H9 (cell line): ENCODE results near the gene NAGLU. TPM values are rescaled to one million over a fixed set of nuclear protein-coding genes. Genes with fewer than 3 reads are reported as not detected.

Experiments used
- DNase-seq: peaks from one replicate; pipeline ENCODE4 v3.0.0-alpha.2; 2017
- H2AFZ ChIP-seq: one replicate; pipeline ENCODE4 v1.6.1; 2013; ENCODE audit warnings: mild to moderate bottlenecking, low read length, control low read depth, moderate library complexity
- H2AK5ac ChIP-seq: 2 replicates; pipeline ENCODE4 v1.6.1; 2013; ENCODE audit warnings: low read length, control low read depth, mixed read lengths; ENCODE audit not compliant: insufficient read length
- H2BK120ac ChIP-seq: one replicate; pipeline ENCODE4 v1.6.1; 2013; ENCODE audit warnings: low read depth, mild to moderate bottlenecking, low read length, control low read depth, inconsistent platforms; ENCODE audit not compliant: poor library complexity, severe bottlenecking
- H2BK12ac ChIP-seq: 2 replicates; pipeline ENCODE4 v1.6.1; 2013; ENCODE audit warnings: low read length, control low read depth, mixed read lengths, low read depth; ENCODE audit not compliant: insufficient read length
- H2BK15ac ChIP-seq: 2 replicates; pipeline ENCODE4 v1.6.1; 2013; ENCODE audit warnings: low read depth, low read length, control low read depth
- H2BK20ac ChIP-seq: one replicate; pipeline ENCODE4 v1.6.1; 2013; ENCODE audit warnings: low read depth, mild to moderate bottlenecking, low read length, control low read depth, inconsistent platforms; ENCODE audit not compliant: poor library complexity, severe bottlenecking
- H2BK5ac ChIP-seq: 2 replicates; pipeline ENCODE4 v1.6.1; 2013; ENCODE audit warnings: low read length, control low read depth, mixed read lengths; ENCODE audit not compliant: insufficient read length
- H3K14ac ChIP-seq: 2 replicates; pipeline ENCODE4 v1.6.1; 2013; ENCODE audit warnings: low read length, control low read depth; ENCODE audit not compliant: insufficient read depth
- H3K18ac ChIP-seq: 2 replicates; pipeline ENCODE4 v1.6.1; 2013; ENCODE audit warnings: low read depth, mild to moderate bottlenecking, mixed read lengths, low read length, control low read depth; ENCODE audit not compliant: insufficient read length
- H3K23ac ChIP-seq: 2 replicates; pipeline ENCODE4 v1.6.1; 2013; ENCODE audit warnings: low read length, control low read depth, mixed read lengths, low read depth; ENCODE audit not compliant: insufficient read length
- H3K23me2 ChIP-seq: 2 replicates; pipeline ENCODE4 v1.6.1; 2013; ENCODE audit warnings: low read depth, mild to moderate bottlenecking, mixed read lengths, low read length, control low read depth; ENCODE audit not compliant: insufficient read length, poor library complexity, severe bottlenecking
- H3K27ac ChIP-seq: 2 replicates; pipeline ENCODE4 v1.5.1; 2013; ENCODE audit warnings: low read length, control low read depth, mixed read lengths, low read depth; ENCODE audit not compliant: insufficient read length
- H3K27me3 ChIP-seq: 2 replicates; pipeline ENCODE4 v1.6.1; 2013; ENCODE audit warnings: low read length, control low read depth, inconsistent platforms; ENCODE audit not compliant: insufficient read depth
- H3K4ac ChIP-seq: 2 replicates; pipeline ENCODE4 v1.6.1; 2013; ENCODE audit warnings: low read depth, mild to moderate bottlenecking, control low read depth, inconsistent platforms, low read length, moderate library complexity
- H3K4me1 ChIP-seq: 2 replicates; pipeline ENCODE4 v1.6.1; 2013; ENCODE audit warnings: low read length, control low read depth, inconsistent platforms; ENCODE audit not compliant: insufficient read depth
- H3K4me2 ChIP-seq: 2 replicates; pipeline ENCODE4 v1.6.1; 2013; ENCODE audit warnings: low read length, control low read depth, mixed read lengths; ENCODE audit not compliant: insufficient read length, insufficient read depth
- H3K56ac ChIP-seq: 2 replicates; pipeline ENCODE4 v1.6.1; 2013; ENCODE audit warnings: low read depth, mild to moderate bottlenecking, mixed read lengths, low read length, control low read depth; ENCODE audit not compliant: insufficient read length
- H3K79me1 ChIP-seq: 2 replicates; pipeline ENCODE4 v1.6.1; 2013; ENCODE audit warnings: low read depth, mild to moderate bottlenecking, moderate library complexity, low read length, control low read depth, inconsistent platforms; ENCODE audit not compliant: insufficient read depth, poor library complexity, severe bottlenecking
- H3K79me2 ChIP-seq: 2 replicates; pipeline ENCODE4 v1.6.1; 2013; ENCODE audit warnings: low read length, control low read depth, inconsistent platforms; ENCODE audit not compliant: insufficient read depth
- H3K9ac ChIP-seq: 2 replicates; pipeline ENCODE4 v1.6.1; 2013; ENCODE audit warnings: low read length, control low read depth, mixed read lengths; ENCODE audit not compliant: insufficient read length; ENCODE audit errors: extremely low read depth
- H3K9me3 ChIP-seq: one replicate; pipeline ENCODE4 v1.6.1; 2013; ENCODE audit warnings: low read depth, low read length, inconsistent platforms; ENCODE audit not compliant: control insufficient read depth
- H3T11ph ChIP-seq: one replicate; pipeline ENCODE4 v1.6.1; 2013; ENCODE audit warnings: mild to moderate bottlenecking, low read length, control low read depth, inconsistent platforms
- H4K20me1 ChIP-seq: one replicate; pipeline ENCODE4 v1.6.1; 2013; ENCODE audit not compliant: control insufficient read depth, insufficient read length, insufficient read depth
- H4K5ac ChIP-seq: 2 replicates; pipeline ENCODE4 v1.6.1; 2013; ENCODE audit warnings: low read depth, mild to moderate bottlenecking, mixed read lengths, low read length, control low read depth; ENCODE audit not compliant: insufficient read length
- H4K8ac ChIP-seq: replicated peaks from 2 replicates; pipeline ENCODE4 v1.6.1; 2013; ENCODE audit warnings: low read length, control low read depth, mixed read lengths, low read depth; ENCODE audit not compliant: insufficient read length
- H4K91ac ChIP-seq: 2 replicates; pipeline ENCODE4 v1.6.1; 2013; ENCODE audit warnings: low read depth, mild to moderate bottlenecking, moderate library complexity, mixed read lengths, low read length, control low read depth; ENCODE audit not compliant: insufficient read length
- H3K27ac Mint-ChIP-seq, 3 experiments: 2 replicates in 2 of 3; 3 replicates in 1 of 3; pipeline ENCODE4 v1.8.0; 2020 to 2021; ENCODE audit warnings: mixed read lengths in 3 of 3, mild to moderate bottlenecking in 1 of 3, moderate library complexity in 1 of 3
- H3K27me3 Mint-ChIP-seq: 2 replicates; pipeline ENCODE4 v1.8.0; 2021; ENCODE audit warnings: low read depth, mild to moderate bottlenecking, moderate library complexity, mixed read lengths
- H3K36me3 Mint-ChIP-seq, 3 experiments: 2 replicates in 2 of 3; 3 replicates in 1 of 3; pipeline ENCODE4 v1.8.0; 2020 to 2021; ENCODE audit warnings: low read depth in 3 of 3, mixed read lengths in 3 of 3; ENCODE audit not compliant: insufficient read depth in 1 of 3
- H3K4me1 Mint-ChIP-seq, 2 experiments: 2 replicates each; pipeline ENCODE4 v1.8.0; 2020; ENCODE audit warnings: mixed read lengths in 2 of 2
- H3K4me3 Mint-ChIP-seq, 2 experiments: 2 replicates in 1 of 2; 3 replicates in 1 of 2; pipeline ENCODE4 v1.8.0; 2020 to 2021; ENCODE audit warnings: mild to moderate bottlenecking in 2 of 2, mixed read lengths in 2 of 2, moderate library complexity in 1 of 2
- H3K9me3 Mint-ChIP-seq, 2 experiments: 2 replicates in 1 of 2; 3 replicates in 1 of 2; pipeline ENCODE4 v1.8.0; 2020; ENCODE audit warnings: mild to moderate bottlenecking in 2 of 2, mixed read lengths in 2 of 2, moderate library complexity in 1 of 2
- WGBS: extraction: QIAGEN DNeasy Blood & Tissue Kit; methylation state at CpG from one replicate; pipeline ENCODE4 v1.1.7; 2013; ENCODE audit warnings: missing lambda C conversion rate, low lambda C conversion rate, mixed read lengths; ENCODE audit not compliant: insufficient read length; ENCODE audit errors: extremely low coverage; 5-methylcytosine and 5-hydroxymethylcytosine counted together
- total RNA-seq: library from RNA; stranded (reverse); gene quantifications from 2 replicates; pipeline ENCODE4 v1.2.1, GENCODE V29; 2021
- TF ChIP-seq, protein P1 (sequence below): fragments of 200-600 bp; sonication (generic); conservative IDR thresholded peaks from 3 replicates; pipeline ENCODE4 v1.8.0; 2021; ENCODE audit warnings: antibody characterized with exemption, mild to moderate bottlenecking

NAGLU gene
- total RNA-seq, 1 experiment from 2014 or later, result 23.5 TPM

DNA sequence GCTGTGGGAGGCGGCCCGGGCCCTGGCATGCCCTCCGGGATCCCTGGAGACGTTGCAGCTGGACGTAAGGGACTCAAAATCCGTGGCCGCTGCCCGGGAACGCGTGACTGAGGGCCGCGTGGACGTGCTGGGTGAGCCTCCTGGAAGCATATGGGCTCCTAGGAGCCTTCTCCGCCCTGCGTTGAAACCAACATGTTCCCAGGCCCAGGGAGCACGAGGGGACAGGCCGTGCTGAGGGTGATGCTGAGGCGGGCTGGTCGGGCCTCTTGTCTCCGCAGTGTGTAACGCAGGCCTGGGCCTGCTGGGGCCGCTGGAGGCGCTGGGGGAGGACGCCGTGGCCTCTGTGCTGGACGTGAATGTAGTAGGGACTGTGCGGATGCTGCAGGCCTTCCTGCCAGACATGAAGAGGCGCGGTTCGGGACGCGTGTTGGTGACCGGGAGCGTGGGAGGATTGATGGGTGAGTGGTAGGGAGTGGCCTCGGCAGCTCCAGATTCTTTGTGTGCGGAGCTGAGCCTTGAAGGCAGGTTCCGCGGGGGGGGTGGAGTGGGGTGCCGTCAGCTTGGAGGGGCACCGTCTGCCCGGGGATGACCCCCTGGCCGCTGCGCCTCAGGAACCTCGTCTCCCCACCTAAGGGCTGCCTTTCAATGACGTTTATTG is 17.2 kb downstream of the NAGLU start:
- no peak overlapping the region for H3K18ac ChIP-seq
- TF ChIP-seq, protein P1, sequence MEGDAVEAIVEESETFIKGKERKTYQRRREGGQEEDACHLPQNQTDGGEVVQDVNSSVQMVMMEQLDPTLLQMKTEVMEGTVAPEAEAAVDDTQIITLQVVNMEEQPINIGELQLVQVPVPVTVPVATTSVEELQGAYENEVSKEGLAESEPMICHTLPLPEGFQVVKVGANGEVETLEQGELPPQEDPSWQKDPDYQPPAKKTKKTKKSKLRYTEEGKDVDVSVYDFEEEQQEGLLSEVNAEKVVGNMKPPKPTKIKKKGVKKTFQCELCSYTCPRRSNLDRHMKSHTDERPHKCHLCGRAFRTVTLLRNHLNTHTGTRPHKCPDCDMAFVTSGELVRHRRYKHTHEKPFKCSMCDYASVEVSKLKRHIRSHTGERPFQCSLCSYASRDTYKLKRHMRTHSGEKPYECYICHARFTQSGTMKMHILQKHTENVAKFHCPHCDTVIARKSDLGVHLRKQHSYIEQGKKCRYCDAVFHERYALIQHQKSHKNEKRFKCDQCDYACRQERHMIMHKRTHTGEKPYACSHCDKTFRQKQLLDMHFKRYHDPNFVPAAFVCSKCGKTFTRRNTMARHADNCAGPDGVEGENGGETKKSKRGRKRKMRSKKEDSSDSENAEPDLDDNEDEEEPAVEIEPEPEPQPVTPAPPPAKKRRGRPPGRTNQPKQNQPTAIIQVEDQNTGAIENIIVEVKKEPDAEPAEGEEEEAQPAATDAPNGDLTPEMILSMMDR, result no peak
- H2AFZ ChIP-seq, result no peak overlapping the region
- Mint-ChIP-seq H3K27me3 (peaks cover 9% of the 10 kb centered on the region; the same call in 1 of the 2 replicates), H3K4me1 (peaks cover 14 to 34% of the 10 kb centered on the region in 2 experiments), H3K27ac (peak overlapping the region in 2 of 3 experiments; percentile 61 to 77; a peak in 2 of 7 replicates), H3K36me3 (no peaks in the 10 kb centered on the region), H3K4me3 (peak overlapping the region; percentile 85 to 92), H3K9me3 (no peaks in the 10 kb centered on the region)
- no peaks in the 10 kb centered on the region for H3K79me2 ChIP-seq
- H3K56ac ChIP-seq, result no peak overlapping the region
- no peak overlapping the region for H2BK120ac ChIP-seq
- H2BK5ac ChIP-seq, result no peak overlapping the region
- no peak overlapping the region for H4K91ac ChIP-seq
- H3K9me3 ChIP-seq, result no peaks in the 10 kb centered on the region
- H3K23me2 ChIP-seq, result peaks cover 16% of the 10 kb centered on the region
- H3K14ac ChIP-seq, result no peak overlapping the region
- no peaks in the 10 kb centered on the region for H3K79me1 ChIP-seq
- no peak overlapping the region for H3K9ac ChIP-seq
- no peak overlapping the region for H3K4me2 ChIP-seq
- no peak overlapping the region for H3K4ac ChIP-seq
- no peaks in the 10 kb centered on the region for H4K20me1 ChIP-seq
- no peak overlapping the region for H3K27ac ChIP-seq
- DNase-seq, result peak; percentile 86
- H2BK20ac ChIP-seq, result no peak overlapping the region
- H4K5ac ChIP-seq, result no peak overlapping the region
- no peak overlapping the region for H2BK15ac ChIP-seq
- no peak overlapping the region for H2AK5ac ChIP-seq
- no peak overlapping the region for H3K23ac ChIP-seq
- no peaks in the 10 kb centered on the region for H3K4me1 ChIP-seq
- no peak overlapping the region for H3T11ph ChIP-seq
- H3K27me3 ChIP-seq, result no peaks in the 10 kb centered on the region
- WGBS, result no CpG with 5 or more reads among the region's 45 CpGs
- no peak overlapping the region for H4K8ac ChIP-seq
- no peak overlapping the region for H2BK12ac ChIP-seq
